Stimulated activated naive B cell treated with anti-CD40 and anti-IgM and Interleukin-4, amounts not matched to agents 10 μg/mL and 1 μg/mL and 100 μg/mL, for 72 hours (primary cell): ENCODE data around the gene ANKH.

Experiments
- ATAC-seq, 2 donors: fragments of 150-1000 bp; cut with Tn5 transposase; replicated peaks; 2 replicates each; pipeline ENCODE4 v1.10.0; 2021; ENCODE audit warnings: moderate library complexity in 1 of 2
- DNase-seq: peaks from one replicate; pipeline ENCODE4 v3.0.0; 2021
- H3K27ac Mint-ChIP-seq: one replicate; pipeline ENCODE4 v1.8.0; 2022; ENCODE audit warnings: mild to moderate bottlenecking, mixed read lengths
- H3K27me3 Mint-ChIP-seq, 2 donors: one replicate each; pipeline ENCODE4 v1.8.0; 2022; ENCODE audit warnings: mixed read lengths in 2 of 2
- H3K36me3 Mint-ChIP-seq, 2 donors: one replicate each; pipeline ENCODE4 v1.8.0; 2022; ENCODE audit warnings: mixed read lengths in 2 of 2, mild to moderate bottlenecking in 1 of 2
- H3K4me1 Mint-ChIP-seq, 2 donors: one replicate each; pipeline ENCODE4 v1.8.0; 2022; ENCODE audit warnings: mixed read lengths in 2 of 2, mild to moderate bottlenecking in 1 of 2
- H3K4me3 Mint-ChIP-seq, 2 donors: one replicate each; pipeline ENCODE4 v1.8.0; 2022; ENCODE audit warnings: mild to moderate bottlenecking in 2 of 2, mixed read lengths in 2 of 2, moderate library complexity in 1 of 2
- H3K9me3 Mint-ChIP-seq, 2 donors: one replicate each; pipeline ENCODE4 v1.8.0; 2022; ENCODE audit warnings: mixed read lengths in 2 of 2, mild to moderate bottlenecking in 1 of 2

ANKH gene

DNA sequence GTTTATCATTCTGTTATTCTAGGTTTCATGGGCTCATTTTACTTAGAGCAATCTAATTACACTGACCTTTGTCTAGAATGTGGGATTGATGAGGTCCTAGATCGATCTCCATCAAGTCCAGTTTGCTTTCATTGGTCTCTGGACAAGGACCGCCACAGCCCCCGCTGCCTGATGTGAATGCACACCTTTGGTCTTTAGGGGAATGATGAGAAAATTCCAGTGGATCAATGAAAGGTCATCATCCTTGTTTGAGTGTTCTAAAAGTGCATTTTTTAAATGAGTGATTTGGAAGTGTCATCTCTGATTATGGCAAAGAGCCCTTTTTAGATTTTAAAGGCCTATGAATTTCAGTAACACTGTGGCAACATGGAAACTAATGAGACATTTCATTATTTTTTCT is 2.2 kb upstream of the ANKH start:
- H3K36me3 Mint-ChIP-seq: no peaks in the 10 kb centered on the region
- H3K27me3 Mint-ChIP-seq: peaks cover 0 to 23% of the 10 kb centered on the region in 2 donors
- H3K4me1 Mint-ChIP-seq: peaks cover 15 to 20% of the 10 kb centered on the region in 2 donors
- H3K27ac Mint-ChIP-seq: no peak overlapping the region
- H3K9me3 Mint-ChIP-seq: no peaks in the 10 kb centered on the region
- no peak overlapping the region for H3K4me3 Mint-ChIP-seq
- ATAC-seq (no peak), DNase-seq (no peak)

DNA sequence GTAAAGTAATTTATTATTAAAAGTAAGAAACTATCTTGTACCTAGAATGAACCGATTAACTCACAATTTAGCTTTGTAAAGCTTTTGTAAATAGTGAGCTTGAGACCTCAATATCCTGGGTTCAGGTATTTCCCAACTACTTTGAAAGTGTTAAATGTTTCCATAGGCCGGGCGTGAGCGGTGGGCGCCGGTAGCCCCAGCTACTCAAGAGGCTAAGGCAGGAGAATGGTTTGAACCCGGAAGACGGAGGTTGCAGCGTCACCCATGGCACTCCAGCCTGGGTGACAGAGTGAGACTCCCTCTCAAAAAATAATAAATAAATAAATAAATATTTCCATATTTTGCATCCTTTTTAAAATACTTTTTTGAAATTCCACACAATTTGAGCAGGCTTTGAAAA is 1.5 kb upstream of the ANKH start:
- H3K27me3 Mint-ChIP-seq: peaks cover 0 to 16% of the 10 kb centered on the region in 2 donors
- H3K4me1 Mint-ChIP-seq: peaks cover 16 to 20% of the 10 kb centered on the region in 2 donors
- no peaks in the 10 kb centered on the region for H3K36me3 Mint-ChIP-seq
- peak overlapping the region in 1 of 2 donors; percentile 88 for H3K4me3 Mint-ChIP-seq
- ATAC-seq (no peak), DNase-seq (no peak)
- H3K9me3 Mint-ChIP-seq: no peaks in the 10 kb centered on the region
- H3K27ac Mint-ChIP-seq: no peak overlapping the region

DNA sequence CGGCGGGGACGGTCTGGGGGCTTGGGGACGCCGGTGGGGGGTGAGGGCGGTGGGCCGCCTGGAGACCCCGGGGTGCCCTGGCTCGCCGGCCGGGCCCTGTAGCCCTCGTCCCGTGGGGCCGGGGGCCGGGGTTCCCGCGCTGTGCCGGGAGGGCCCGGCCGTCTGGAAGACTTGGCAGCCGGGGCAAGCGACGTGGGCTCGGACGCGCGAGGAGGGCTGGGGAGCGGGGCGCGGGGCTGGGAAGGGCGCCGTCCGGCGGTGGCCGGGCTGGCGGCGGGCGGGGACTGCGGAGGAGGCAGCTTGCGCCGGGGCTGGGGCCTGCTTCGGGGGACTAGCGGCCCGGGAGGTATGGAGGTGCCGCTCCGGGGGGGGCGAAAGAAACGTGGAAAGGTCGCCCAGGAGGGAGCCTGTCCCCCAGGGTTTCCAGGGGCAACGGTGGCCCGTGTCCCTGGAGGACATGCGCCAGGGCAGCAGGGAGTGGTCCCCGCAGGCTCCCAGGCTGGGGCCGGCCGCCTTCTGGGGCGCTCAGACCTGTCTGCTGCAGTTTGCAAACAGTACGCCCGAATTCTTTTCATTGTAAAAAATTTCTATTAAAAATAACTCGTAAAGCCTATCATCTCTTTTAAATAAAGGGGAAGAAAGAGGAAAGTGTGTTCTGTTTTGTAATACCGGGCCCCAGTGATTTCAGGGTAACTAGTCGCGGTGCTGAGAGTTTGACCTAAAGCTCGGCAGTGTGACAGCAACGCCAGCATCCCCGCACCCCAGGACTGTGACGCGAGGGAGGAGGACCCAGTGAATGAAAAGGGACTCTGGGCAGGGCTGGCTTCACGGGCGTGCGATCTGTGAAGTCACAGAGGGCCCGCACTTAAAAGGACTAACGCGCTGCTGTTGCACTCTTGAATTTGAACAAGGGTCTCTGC is 752 bp upstream of the ANKH start:
- peak; percentile 24 for DNase-seq

DNA sequence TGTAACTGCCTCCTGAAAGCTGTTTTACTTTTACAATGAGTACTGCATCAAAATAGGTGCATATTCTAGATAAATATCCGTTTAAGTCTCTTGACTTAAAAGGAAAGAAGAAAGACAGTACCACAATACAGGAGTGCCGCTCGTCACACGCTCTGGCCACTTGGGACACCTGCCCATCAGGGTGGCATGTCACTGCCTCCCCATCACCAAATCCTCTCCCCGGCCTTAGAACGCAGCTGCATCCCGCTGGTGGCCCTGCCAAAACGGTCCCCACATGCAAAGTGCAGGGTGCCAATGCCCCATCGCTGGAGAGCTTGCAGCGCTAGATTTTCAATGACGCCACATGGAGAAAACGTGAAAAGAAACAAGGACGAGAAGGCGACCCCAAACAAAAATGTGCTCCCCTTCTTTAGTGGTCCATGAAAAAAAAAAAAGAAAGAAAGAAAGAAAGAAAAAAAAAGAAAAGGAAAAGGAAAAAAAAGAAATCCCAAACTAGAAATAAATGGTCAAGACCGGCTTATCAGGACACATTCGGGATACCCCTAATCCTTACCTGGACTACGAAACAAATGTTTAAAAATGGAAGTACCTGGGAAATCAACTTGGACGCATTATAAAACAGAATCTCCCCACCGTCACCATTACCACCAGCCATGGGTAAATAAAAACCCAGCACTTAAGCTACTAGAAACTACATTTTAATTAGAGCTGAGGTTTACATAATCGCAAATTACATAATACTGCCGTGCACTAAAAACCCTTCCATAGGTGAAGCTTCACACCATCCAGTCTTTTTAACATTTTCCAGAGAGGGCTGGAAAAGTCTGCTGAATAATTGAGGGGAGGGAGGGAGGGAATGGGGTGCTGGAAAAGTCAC is 1.0 kb downstream of the ANKH start:
- Mint-ChIP-seq H3K4me3 (peak overlapping the region; percentile 82 to 92), H3K9me3 (no peaks in the 10 kb centered on the region), H3K27ac (peak overlapping the region; percentile 94), H3K36me3 (no peaks in the 10 kb centered on the region), H3K4me1 (peaks cover 16 to 20% of the 10 kb centered on the region in 2 donors), H3K27me3 (no peaks in the 10 kb centered on the region)
- ATAC-seq (peak in 1 of 2 donors; percentile 50), DNase-seq (peak; percentile 34)

More for the DNA sequence above, 752 bp upstream of the ANKH start:
- peak overlapping the region; percentile 89 for H3K27ac Mint-ChIP-seq
- peaks cover 0 to 11% of the 10 kb centered on the region in 2 donors for H3K27me3 Mint-ChIP-seq
- no peaks in the 10 kb centered on the region for H3K36me3 Mint-ChIP-seq
- H3K9me3 Mint-ChIP-seq: no peaks in the 10 kb centered on the region
- peak; percentile 54 to 58 for ATAC-seq
- H3K4me3 Mint-ChIP-seq: peak overlapping the region; percentile 87 to 88
- peaks cover 16 to 20% of the 10 kb centered on the region in 2 donors for H3K4me1 Mint-ChIP-seq

DNA sequence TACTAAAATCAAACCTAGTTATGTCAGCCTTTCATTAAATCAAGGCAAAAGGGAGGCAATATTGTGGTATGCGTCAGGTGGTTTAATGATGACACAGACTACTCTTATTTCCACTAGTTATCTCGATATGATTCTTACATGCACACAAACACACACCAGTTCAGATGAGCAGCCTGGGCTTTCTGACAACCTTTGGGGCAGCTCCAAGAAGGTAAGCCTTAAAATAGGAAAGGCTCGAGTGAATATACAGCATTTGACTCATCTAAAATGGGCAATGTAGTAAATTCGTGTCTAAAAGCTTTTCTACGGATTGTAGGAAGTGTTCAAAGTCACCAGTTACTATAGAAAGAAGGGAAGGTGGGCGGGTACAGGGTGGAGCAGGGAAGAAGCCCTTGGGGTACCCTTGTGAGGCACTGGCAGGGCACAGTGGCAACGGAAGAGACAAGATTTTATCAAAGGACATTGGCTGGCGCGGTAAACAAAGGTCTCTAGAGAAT is 1.9 kb downstream of the ANKH start:
- Mint-ChIP-seq H3K4me1 (peaks cover 16 to 20% of the 10 kb centered on the region in 2 donors), H3K36me3 (no peaks in the 10 kb centered on the region), H3K27me3 (no peaks in the 10 kb centered on the region), H3K9me3 (no peaks in the 10 kb centered on the region), H3K27ac (peak overlapping the region; percentile 6), H3K4me3 (peak overlapping the region; percentile 82 to 92)
- ATAC-seq (no peak), DNase-seq (no peak)

DNA sequence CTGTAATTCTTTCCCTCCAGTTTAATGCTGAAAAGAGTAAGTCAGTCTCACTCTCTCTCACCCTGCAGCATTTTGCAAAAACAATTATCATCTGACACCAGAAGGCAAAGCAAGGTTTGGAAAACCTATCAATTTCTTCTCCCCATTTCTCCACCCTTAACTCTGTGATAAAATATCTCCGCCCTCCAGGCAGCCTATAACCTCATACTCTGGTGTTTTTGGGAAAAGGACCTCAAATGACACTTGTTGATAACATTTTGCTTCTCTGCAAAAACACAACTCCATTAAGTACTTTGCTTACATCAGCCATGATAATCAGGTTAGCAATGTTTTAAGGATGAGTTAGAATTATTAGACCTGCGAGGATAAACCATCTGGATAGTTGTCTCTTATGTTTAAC is 2.3 kb downstream of the ANKH start:
- no peak for ATAC-seq
- Mint-ChIP-seq H3K4me3 (no peak overlapping the region), H3K36me3 (no peaks in the 10 kb centered on the region), H3K27ac (peak overlapping the region; percentile 62), H3K4me1 (peaks cover 16 to 20% of the 10 kb centered on the region in 2 donors), H3K9me3 (no peaks in the 10 kb centered on the region), H3K27me3 (no peaks in the 10 kb centered on the region)
- DNase-seq: no peak

DNA sequence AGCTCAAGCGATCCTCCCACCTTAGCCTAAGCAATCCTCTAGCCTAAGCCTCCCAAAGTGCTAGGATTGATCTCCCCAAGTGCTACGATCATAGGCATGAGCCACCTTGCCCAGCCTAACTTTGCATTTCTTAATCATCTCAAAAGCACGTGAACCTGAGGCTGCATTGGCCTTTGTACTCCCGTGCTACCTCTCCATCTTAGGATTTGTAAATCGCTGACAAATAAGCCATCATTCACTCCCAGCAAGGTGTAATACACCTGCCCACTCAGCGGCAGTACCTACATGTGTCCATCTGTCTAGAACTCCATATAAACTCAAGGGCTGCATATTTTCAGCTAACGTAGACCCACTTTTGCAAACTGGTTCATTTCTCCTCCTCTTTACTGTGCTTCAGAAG is 2.8 kb downstream of the ANKH start:
- Mint-ChIP-seq H3K27ac (no peak overlapping the region), H3K4me1 (peaks cover 16 to 20% of the 10 kb centered on the region in 2 donors), H3K36me3 (no peaks in the 10 kb centered on the region), H3K9me3 (no peaks in the 10 kb centered on the region), H3K27me3 (no peaks in the 10 kb centered on the region), H3K4me3 (no peak overlapping the region)
- DNase-seq: no peak
- ATAC-seq: no peak

DNA sequence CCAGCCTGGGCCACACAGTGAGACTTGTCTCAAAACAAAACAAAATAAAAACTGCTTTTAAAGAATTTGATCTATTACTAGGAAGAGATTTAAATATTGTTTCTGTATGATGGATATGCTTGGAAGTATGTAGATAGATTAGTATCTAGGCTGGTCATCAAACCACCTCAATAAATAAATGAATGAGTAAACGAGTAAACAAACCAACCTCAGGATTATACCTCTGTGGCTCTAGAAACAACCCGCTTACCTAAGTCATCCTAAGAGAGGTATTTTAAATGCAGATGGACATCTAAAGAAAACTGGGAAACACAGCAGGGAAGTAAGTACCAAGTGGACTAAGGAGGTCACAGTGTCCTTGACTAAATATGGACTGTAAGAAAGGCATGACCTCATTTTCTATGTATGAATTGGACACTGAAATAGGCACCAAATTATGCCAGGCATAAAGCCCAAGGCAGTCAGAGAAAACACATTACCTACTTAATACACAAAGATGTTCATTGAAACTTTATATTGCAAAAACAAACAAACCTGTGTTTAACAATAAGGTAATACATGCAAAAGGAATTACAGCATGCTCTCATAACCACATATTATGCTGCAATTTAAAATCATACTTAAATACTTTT is 7.3 kb downstream of the ANKH start:
- Mint-ChIP-seq H3K36me3 (no peaks in the 10 kb centered on the region), H3K27me3 (no peaks in the 10 kb centered on the region), H3K4me1 (peaks cover 9 to 13% of the 10 kb centered on the region in 2 donors), H3K4me3 (no peak overlapping the region), H3K27ac (no peak overlapping the region), H3K9me3 (no peaks in the 10 kb centered on the region)
- ATAC-seq (no peak), DNase-seq (no peak)

DNA sequence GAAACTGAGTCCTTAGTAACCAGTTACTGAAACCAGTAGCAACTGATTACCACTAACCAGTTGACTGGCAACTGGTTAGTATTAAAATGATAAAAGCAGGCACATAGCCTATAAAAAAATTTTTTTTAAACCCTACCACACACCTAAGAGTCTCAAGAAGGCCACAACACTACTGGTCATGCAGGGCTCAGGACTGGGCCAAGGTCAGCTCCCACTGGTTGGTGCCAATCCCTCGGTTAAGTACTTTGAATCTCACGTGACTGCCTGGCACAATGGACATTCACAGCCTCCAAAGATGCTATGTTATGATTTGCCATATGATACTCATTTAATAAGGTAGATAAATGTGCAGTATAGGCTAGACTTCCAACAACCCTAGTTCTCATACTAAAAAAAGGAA is 8.5 kb downstream of the ANKH start:
- no peaks in the 10 kb centered on the region for H3K36me3 Mint-ChIP-seq
- H3K9me3 Mint-ChIP-seq: no peaks in the 10 kb centered on the region
- no peaks in the 10 kb centered on the region for H3K27me3 Mint-ChIP-seq
- ATAC-seq: no peak
- no peak overlapping the region for H3K4me3 Mint-ChIP-seq
- peaks cover 5 to 7% of the 10 kb centered on the region in 2 donors for H3K4me1 Mint-ChIP-seq
- H3K27ac Mint-ChIP-seq: no peak overlapping the region
- DNase-seq: no peak

DNA sequence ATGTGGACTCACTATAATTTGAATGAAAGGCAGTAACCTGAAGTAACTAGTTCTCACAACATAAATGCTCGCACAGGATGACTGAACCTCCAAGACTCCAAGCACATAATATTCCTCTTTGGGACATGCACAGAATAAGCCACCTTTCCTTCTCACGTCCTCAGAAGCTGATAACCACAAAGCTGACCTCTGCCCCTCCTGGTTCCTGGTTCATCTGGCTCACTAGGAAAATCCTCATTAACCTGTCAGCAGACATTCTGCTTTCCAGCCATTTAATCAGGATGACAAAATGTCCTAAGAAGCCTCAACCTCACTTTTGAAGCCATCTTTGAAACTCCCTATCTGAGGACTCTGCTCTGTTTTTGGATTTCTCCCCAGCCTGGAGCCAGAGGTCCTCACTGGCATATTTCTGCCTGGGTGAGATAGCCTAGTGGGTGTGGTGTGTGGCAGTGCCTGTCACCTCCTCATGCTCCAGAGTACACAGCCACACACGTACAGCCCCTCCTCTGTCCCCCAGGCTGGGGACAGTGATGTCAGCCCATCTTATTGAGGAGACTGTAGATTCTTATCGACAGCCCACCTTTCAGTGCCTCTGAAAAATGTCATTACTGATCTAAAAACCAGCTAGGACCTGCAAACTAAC is 10.3 kb downstream of the ANKH start:
- Mint-ChIP-seq H3K4me3 (no peak overlapping the region), H3K9me3 (no peaks in the 10 kb centered on the region), H3K27me3 (no peaks in the 10 kb centered on the region), H3K27ac (no peak overlapping the region), H3K36me3 (no peaks in the 10 kb centered on the region), H3K4me1 (peaks cover 5 to 7% of the 10 kb centered on the region in 2 donors)
- ATAC-seq: no peak
- no peak for DNase-seq

DNA sequence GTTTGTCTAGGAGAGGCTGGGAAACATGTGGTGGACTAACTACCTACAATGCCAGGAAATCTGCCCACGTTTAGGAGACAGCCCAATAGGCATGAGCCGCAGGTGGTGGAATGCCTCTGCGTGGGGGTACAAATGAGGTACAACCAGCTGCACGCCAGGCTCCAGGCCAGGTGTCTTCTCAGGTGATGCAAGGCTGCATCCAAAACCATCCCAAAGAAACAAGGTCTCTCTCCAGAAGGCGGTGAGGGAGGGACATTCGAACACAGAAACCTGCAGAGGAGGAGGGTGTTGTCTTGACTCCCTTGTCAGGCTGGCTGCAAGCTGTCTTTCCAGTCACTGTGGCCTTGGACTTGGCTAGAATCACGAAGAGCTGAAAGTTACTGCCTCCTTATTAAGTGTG is 11.6 kb downstream of the ANKH start:
- Mint-ChIP-seq H3K27ac (no peak overlapping the region), H3K27me3 (no peaks in the 10 kb centered on the region), H3K9me3 (no peaks in the 10 kb centered on the region), H3K36me3 (no peaks in the 10 kb centered on the region), H3K4me1 (peaks cover 7% of the 10 kb centered on the region in 2 donors), H3K4me3 (no peak overlapping the region)
- DNase-seq: no peak
- ATAC-seq: no peak

DNA sequence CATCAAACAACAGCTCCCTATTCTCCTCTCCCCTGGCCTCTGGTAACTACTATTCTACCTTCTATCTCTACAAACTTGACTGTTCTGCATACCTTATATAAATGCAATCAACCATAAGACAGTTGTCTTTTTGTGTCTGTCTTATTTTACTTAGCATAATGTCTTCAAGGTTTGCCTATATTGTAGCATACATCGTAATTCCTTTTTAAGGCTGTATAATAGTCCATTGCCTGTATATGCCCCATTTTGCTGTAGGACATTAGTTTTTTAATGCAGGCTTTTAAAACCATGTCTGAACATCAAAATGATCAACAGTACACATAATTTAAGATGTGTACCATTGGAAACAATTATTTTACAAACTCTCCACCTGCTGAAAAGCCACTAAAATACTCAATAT is 12.4 kb downstream of the ANKH start:
- H3K27me3 Mint-ChIP-seq: no peaks in the 10 kb centered on the region
- no peaks in the 10 kb centered on the region for H3K36me3 Mint-ChIP-seq

DNA sequence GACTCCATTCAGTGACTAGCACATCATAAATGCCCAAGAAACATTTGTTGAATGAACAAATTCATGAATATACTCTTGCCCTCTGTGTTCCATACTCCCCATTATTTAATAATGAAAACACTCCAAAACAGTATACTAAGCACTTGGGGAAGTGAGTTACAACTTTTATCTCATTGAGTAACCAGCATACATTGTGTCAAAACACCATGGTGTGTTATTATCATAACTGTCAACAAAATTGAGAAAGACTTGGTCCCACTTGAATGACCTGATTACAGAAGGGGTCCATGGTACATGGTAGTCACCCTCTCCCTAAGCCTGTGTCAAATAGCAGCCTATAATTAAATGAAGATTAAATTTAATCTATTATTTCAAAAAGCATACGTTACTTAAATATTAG is 16.2 kb downstream of the ANKH start:
- ATAC-seq (no peak), DNase-seq (no peak)
- Mint-ChIP-seq H3K4me1 (peaks cover 7 to 12% of the 10 kb centered on the region in 2 donors), H3K27me3 (no peaks in the 10 kb centered on the region), H3K9me3 (no peaks in the 10 kb centered on the region), H3K4me3 (no peak overlapping the region), H3K27ac (no peak overlapping the region), H3K36me3 (no peaks in the 10 kb centered on the region)

More for the DNA sequence above, 12.4 kb downstream of the ANKH start:
- DNase-seq: no peak
- H3K4me3 Mint-ChIP-seq: no peak overlapping the region
- ATAC-seq: no peak
- H3K27ac Mint-ChIP-seq: no peak overlapping the region
- no peaks in the 10 kb centered on the region for H3K9me3 Mint-ChIP-seq
- H3K4me1 Mint-ChIP-seq: peaks cover 7 to 12% of the 10 kb centered on the region in 2 donors

DNA sequence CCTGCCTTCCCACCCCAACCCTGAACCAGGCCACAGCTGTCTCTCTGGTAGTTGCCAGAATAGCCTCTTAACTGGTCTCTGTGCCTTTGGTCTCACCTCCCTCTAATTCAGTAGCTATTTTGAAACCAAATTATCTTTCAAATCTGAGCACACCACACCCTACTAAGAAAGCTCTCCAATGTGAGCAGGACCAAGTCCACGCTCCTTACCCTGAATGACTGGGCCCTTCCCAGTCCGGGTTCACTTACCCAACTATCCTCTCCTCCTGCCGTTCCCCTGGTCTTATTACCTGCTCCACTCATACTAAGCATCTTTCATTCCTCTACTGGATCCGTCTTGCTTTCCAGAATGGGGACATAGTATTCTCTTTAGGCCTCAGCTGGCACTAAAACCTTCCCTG is 16.8 kb downstream of the ANKH start:
- no peak overlapping the region for H3K4me3 Mint-ChIP-seq
- H3K27me3 Mint-ChIP-seq: no peaks in the 10 kb centered on the region
- peaks cover 0 to 2% of the 10 kb centered on the region in 2 donors for H3K36me3 Mint-ChIP-seq
- H3K27ac Mint-ChIP-seq: no peak overlapping the region
- no peaks in the 10 kb centered on the region for H3K9me3 Mint-ChIP-seq
- peaks cover 7 to 12% of the 10 kb centered on the region in 2 donors for H3K4me1 Mint-ChIP-seq
- ATAC-seq (no peak), DNase-seq (no peak)
